GM23248 (cell line): Measurements from ENCODE around the gene PRSS27.

Source experiments
- EZH2 ChIP-seq: fragments of 200-600 bp; sonication (generic); IDR thresholded peaks from 2 replicates; pipeline ENCODE4 v1.6.1; 2018; ENCODE audit warnings: antibody characterized with exemption, mild to moderate bottlenecking; ENCODE audit not compliant: insufficient read depth, poor library complexity, severe bottlenecking
- EZH2phosphoT487 ChIP-seq: fragments of 200-600 bp; sonication (generic); IDR thresholded peaks from 2 replicates; pipeline ENCODE4 v1.6.1; 2018; ENCODE audit warnings: antibody characterized with exemption, moderate library complexity, mild to moderate bottlenecking, low read depth; ENCODE audit not compliant: insufficient read depth

DNA sequence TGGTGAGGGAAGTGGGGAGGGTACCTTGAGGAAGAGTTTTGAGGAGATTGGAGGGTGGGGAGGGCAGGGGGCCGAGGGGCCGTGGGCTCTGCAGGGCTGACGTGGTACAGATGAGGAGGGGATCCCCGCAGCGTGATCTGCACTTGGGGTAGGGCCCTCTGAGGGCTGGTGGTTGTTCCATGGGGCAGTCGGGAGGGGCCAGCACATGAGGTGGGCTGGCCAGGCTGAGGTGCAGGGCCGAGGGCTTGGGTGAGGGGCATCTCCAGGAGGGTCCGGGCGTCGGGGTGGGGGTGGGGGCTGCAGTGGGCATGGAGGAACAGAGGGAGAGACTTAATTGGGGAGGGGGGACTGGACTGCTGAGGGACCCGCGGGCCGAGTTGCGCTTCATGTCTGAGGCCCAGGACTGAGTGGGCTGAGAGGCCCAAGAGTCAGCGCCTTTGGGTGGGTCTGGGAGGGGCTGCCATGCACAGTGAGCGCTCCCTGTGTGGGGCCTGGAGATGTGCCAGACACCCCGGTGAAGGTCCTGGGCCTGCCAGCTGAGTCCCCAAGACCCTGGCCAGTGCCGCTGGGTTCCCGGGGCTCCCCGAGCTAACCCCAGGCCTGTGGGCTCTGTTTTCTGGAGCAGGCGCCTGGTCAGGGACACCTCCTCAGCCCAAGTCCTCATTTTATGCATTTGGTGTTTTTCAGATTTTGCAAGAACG is 13.3 kb downstream of the PRSS27 start:
- TF ChIP-seq EZH2phosphoT487 (no peak), EZH2 (no peak)
